HepG2 (cell line): Measurements from ENCODE around the gene ST8SIA4. TPM values are rescaled to one million over a fixed set of nuclear protein-coding genes. Genes with fewer than 3 reads are reported as not detected.

Experiments used
- ATAC-seq: fragments of 200-7000 bp; cut with Tn5 transposase; 3 replicates; pipeline ENCODE4 v1.9.1; 2020; ENCODE audit warnings: mild to moderate bottlenecking, moderate library complexity
- BruUV-seq: library from RNA; stranded (reverse); fragments of 400-500 nt; replicated peaks from 2 replicates; lab custom pipeline; 2021; lab: Mats Ljungman, UMichigan
- CTCF ChIA-PET: fragments of 300-600 bp; formaldehyde crosslinking; extraction: SDS; loops from one replicate; lab custom pipeline; 2021; ENCODE audit warnings: low total read pairs, inconsistent platforms, low intra/inter-chr PET ratio; lab: Yijun Ruan, JAX
- POLR2A ChIA-PET: fragments of 350-600 bp; sonication (Branson Sonifier 250); formaldehyde crosslinking; loops from one replicate; lab custom pipeline; 2020; ENCODE audit warnings: antibody characterized with exemption, inconsistent platforms; lab: Yijun Ruan, JAX
- DNase-seq: peaks from one replicate; pipeline ENCODE4 v3.0.0-alpha.2; 2015; ENCODE audit warnings: low spot score
- FAIRE-seq: peaks from 3 replicates; lab custom pipeline; 2011; peaks lifted over from hg19 to GRCh38; lab: Jason Lieb, UNC
- H2AFZ ChIP-seq: one replicate; pipeline ENCODE4 v1.6.1; 2011; ENCODE audit warnings: low read length, inconsistent platforms
- H3K27ac ChIP-seq: fragments of 300-600 bp; 3 replicates; pipeline ENCODE4 v1.8.0; 2011; ENCODE audit warnings: mixed run types, mild to moderate bottlenecking, mixed read lengths, low read length, inconsistent platforms; ENCODE audit not compliant: insufficient read depth; ENCODE audit errors: extremely low read length
- H3K27me3 ChIP-seq, 2 experiments: fragments of 200-600 bp in 1 of 2; 2 replicates in 1 of 2; 3 replicates in 1 of 2; pipeline versions ENCODE4 v1.6.0 to v1.8.0; 2011; ENCODE audit warnings: low read length in 2 of 2, mild to moderate bottlenecking in 2 of 2, moderate library complexity in 2 of 2, inconsistent platforms in 1 of 2; ENCODE audit not compliant: insufficient read depth in 2 of 2, control insufficient read depth in 1 of 2
- H3K36me3 ChIP-seq, 2 experiments: fragments of 200-600 bp in 1 of 2; replicated peaks in 1 of 2; 2 replicates in 1 of 2; 3 replicates in 1 of 2; pipeline versions ENCODE4 v1.5.1 to v1.8.0; 2011; ENCODE audit warnings: low read length in 2 of 2, inconsistent platforms in 1 of 2; ENCODE audit not compliant: insufficient read depth in 2 of 2, control insufficient read depth in 1 of 2
- H3K4me1 ChIP-seq: 2 replicates; pipeline ENCODE4 v1.5.1; 2012; ENCODE audit warnings: low read length, inconsistent platforms; ENCODE audit not compliant: insufficient read depth
- H3K4me2 ChIP-seq: 2 replicates; pipeline ENCODE4 v1.6.0; 2011; ENCODE audit warnings: low read depth, low read length, inconsistent platforms
- H3K4me3 ChIP-seq, 3 experiments: fragments of 200-600 bp in 1 of 3; sonication (generic), shearing (Covaris generic) in 1 of 3; replicated peaks in 1 of 3; 2 replicates each; pipeline ENCODE4 v1.5.1; 2011 to 2016; ENCODE audit warnings: low read length in 3 of 3, inconsistent platforms in 2 of 3, low read depth in 2 of 3, mild to moderate bottlenecking in 2 of 3, control low read depth in 1 of 3, mixed read lengths in 1 of 3; ENCODE audit not compliant: insufficient read depth in 1 of 3
- H3K79me2 ChIP-seq: one replicate; pipeline ENCODE4 v1.6.1; 2011; ENCODE audit warnings: low read length, inconsistent platforms; ENCODE audit not compliant: insufficient read depth
- H3K9ac ChIP-seq: 2 replicates; pipeline ENCODE4 v1.6.0; 2011; ENCODE audit warnings: mild to moderate bottlenecking, low read depth, low read length, inconsistent platforms; ENCODE audit not compliant: insufficient read depth
- H3K9me3 ChIP-seq: 2 replicates; pipeline ENCODE4 v1.5.1; 2012; ENCODE audit warnings: mild to moderate bottlenecking, low read length
- H4K20me1 ChIP-seq: 2 replicates; pipeline ENCODE4 v1.6.0; 2011; ENCODE audit warnings: inconsistent platforms, mild to moderate bottlenecking, low read length, moderate library complexity; ENCODE audit not compliant: insufficient read depth
- ATM ChIP-seq: fragments of 450-650 bp; IDR thresholded peaks from 2 replicates; pipeline ENCODE4 v1.7.1; 2017; ENCODE audit warnings: mild to moderate bottlenecking, borderline replicate concordance
- CC2D1A ChIP-seq: sonication (generic); formaldehyde crosslinking; IDR thresholded peaks from 2 replicates; pipeline ENCODE4 v1.8.1; 2023; ENCODE audit warnings: mild to moderate bottlenecking, missing genetic modification reagents
- CREM ChIP-seq, 2 experiments: sonication (generic) in 1 of 2; formaldehyde crosslinking in 1 of 2; IDR thresholded peaks; 2 replicates each; pipeline versions ENCODE4 v1.4.0 to v1.6.1; 2016 to 2020; ENCODE audit warnings: antibody characterized with exemption in 1 of 2, mild to moderate bottlenecking in 1 of 2, missing genetic modification reagents in 1 of 2
- HDAC6 ChIP-seq: fragments of 200-600 bp; sonication (generic); IDR thresholded peaks from 2 replicates; pipeline ENCODE4 v1.7.0; 2017; ENCODE audit warnings: mild to moderate bottlenecking, antibody characterized with exemption, low read length, low read depth
- MAF1 ChIP-seq: sonication (generic); formaldehyde crosslinking; IDR thresholded peaks from 2 replicates; pipeline ENCODE4 v1.5.0; 2020; ENCODE audit warnings: missing genetic modification reagents, borderline replicate concordance
- NFRKB ChIP-seq: fragments of 450-650 bp; IDR thresholded peaks from 2 replicates; pipeline ENCODE4 v1.6.1; 2017
- PRMT3 ChIP-seq: sonication (generic); formaldehyde crosslinking; IDR thresholded peaks from 2 replicates; pipeline ENCODE4 v1.8.1; 2022; ENCODE audit warnings: low read depth, mild to moderate bottlenecking, moderate library complexity, missing genetic modification reagents, borderline replicate concordance
- RORA ChIP-seq: sonication (generic); formaldehyde crosslinking; IDR thresholded peaks from 2 replicates; pipeline ENCODE4 v1.5.0; 2020; ENCODE audit warnings: mild to moderate bottlenecking, missing genetic modification reagents, moderate library complexity
- SETDB1 ChIP-seq: sonication (generic); formaldehyde crosslinking; IDR thresholded peaks from 2 replicates; pipeline ENCODE4 v1.5.1; 2020; ENCODE audit warnings: missing genetic modification reagents, mild to moderate bottlenecking, borderline replicate concordance
- SNAI1 ChIP-seq: sonication (generic); formaldehyde crosslinking; IDR thresholded peaks from 2 replicates; pipeline ENCODE4 v1.5.0; 2020; ENCODE audit warnings: mild to moderate bottlenecking, missing genetic modification reagents, borderline replicate concordance
- STAT5B ChIP-seq: sonication (generic); formaldehyde crosslinking; IDR thresholded peaks from 2 replicates; pipeline ENCODE4 v1.4.0; 2020; ENCODE audit warnings: missing genetic modification reagents
- ZC3H13 ChIP-seq: sonication (generic); formaldehyde crosslinking; IDR thresholded peaks from 2 replicates; pipeline ENCODE4 v1.8.1; 2023; ENCODE audit warnings: mild to moderate bottlenecking, missing genetic modification reagents, moderate library complexity
- ZMYM2 ChIP-seq: sonication (generic); formaldehyde crosslinking; IDR thresholded peaks from 2 replicates; pipeline ENCODE4 v1.8.0; 2022; ENCODE audit warnings: mild to moderate bottlenecking, missing genetic modification reagents
- ZNF121 ChIP-seq: sonication (generic); formaldehyde crosslinking; IDR thresholded peaks from 2 replicates; pipeline ENCODE4 v1.5.0; 2020; ENCODE audit warnings: mild to moderate bottlenecking, missing genetic modification reagents
- ZNF160 ChIP-seq: sonication (generic); formaldehyde crosslinking; IDR thresholded peaks from 2 replicates; pipeline ENCODE4 v1.8.0; 2022; ENCODE audit warnings: mild to moderate bottlenecking, inconsistent platforms, missing genetic modification reagents
- ZNF17 ChIP-seq: sonication (generic); formaldehyde crosslinking; IDR thresholded peaks from 2 replicates; pipeline ENCODE4 v1.5.0; 2020; ENCODE audit warnings: mild to moderate bottlenecking, missing genetic modification reagents
- ZNF234 ChIP-seq: sonication (generic); formaldehyde crosslinking; conservative IDR thresholded peaks from 2 replicates; pipeline ENCODE4 v1.5.1; 2020; ENCODE audit warnings: mild to moderate bottlenecking, missing genetic modification reagents
- ZNF317 ChIP-seq: sonication (generic); formaldehyde crosslinking; IDR thresholded peaks from 2 replicates; pipeline ENCODE4 v1.5.0; 2020; ENCODE audit warnings: mild to moderate bottlenecking, missing genetic modification reagents
- ZNF34 ChIP-seq: sonication (generic); formaldehyde crosslinking; IDR thresholded peaks from 2 replicates; pipeline ENCODE4 v1.4.0; 2020; ENCODE audit warnings: mild to moderate bottlenecking, missing genetic modification reagents, borderline replicate concordance
- ZNF713 ChIP-seq: sonication (generic); formaldehyde crosslinking; IDR thresholded peaks from 2 replicates; pipeline ENCODE4 v1.4.0; 2020; ENCODE audit warnings: mild to moderate bottlenecking, missing genetic modification reagents
- ZNF883 ChIP-seq: sonication (generic); formaldehyde crosslinking; IDR thresholded peaks from 2 replicates; pipeline ENCODE4 v1.5.1; 2020; ENCODE audit warnings: mild to moderate bottlenecking, missing genetic modification reagents; ENCODE audit errors: not compliant biosample characterization
- ZSCAN20 ChIP-seq: sonication (generic); formaldehyde crosslinking; IDR thresholded peaks from 2 replicates; pipeline ENCODE4 v1.4.0; 2020; ENCODE audit warnings: missing genetic modification reagents, mild to moderate bottlenecking, borderline replicate concordance
- WGBS: methylation state at CpG from one replicate; pipeline ENCODE4 v1.1.6; 2017; ENCODE audit warnings: low lambda C conversion rate; 5-methylcytosine and 5-hydroxymethylcytosine counted together
- in situ Hi-C: cut with HindIII; loops from 2 replicates; pipeline ENCODE4 v1.10.0; 2017; ENCODE audit warnings: low pct_unique_long_range_greater_than_20kb; ENCODE audit not compliant: extremely low pct_ligation_motif_present
- intact Hi-C: fragments of 100-400 bp; cut with micrococcal nuclease; formaldehyde crosslinking; loops from one replicate; pipeline ENCODE4 v1.10.0; 2022; ENCODE audit not compliant: unreplicated experiment
- polyA plus RNA-seq, 8 experiments: library from polyadenylated mRNA; depleted of rRNA in 3 of 8; stranded (reverse) in 7 of 8; unstranded in 1 of 8; fragments of >200 nt; fragmentation: Illumina TruSeq in 4 of 8; extraction: Trizol in 4 of 8; gene quantifications; 2 replicates each; pipeline versions ENCODE4 v1.2.1 to v1.2.3, GENCODE V29; 2011 to 2016; ENCODE audit warnings: low read depth in 4 of 8, missing spikeins in 1 of 8, mixed read lengths in 1 of 8; ENCODE audit not compliant: insufficient read depth in 1 of 8
- total RNA-seq, 5 experiments: library from RNA; depleted of rRNA; stranded (reverse); fragments of >200 nt; fragmentation: Illumina TruSeq; extraction: Trizol; gene quantifications; 2 replicates each; pipeline ENCODE4 v1.2.3, GENCODE V29; 2016; ENCODE audit warnings: low read depth in 1 of 5
- TF ChIP-seq, protein P1 (sequence below): sonication (generic); formaldehyde crosslinking; IDR thresholded peaks from 2 replicates; pipeline ENCODE4 v1.8.1; 2022; ENCODE audit warnings: low read depth, mild to moderate bottlenecking, missing genetic modification reagents

Gene ST8SIA4
- total and polyA plus RNA-seq, 2 of the 13 experiments (the other 11 are each of a cell fraction or from before 2014, with no cell fraction given), result not detected

- no peak for TF ChIP-seq ATM
- TF ChIP-seq ZMYM2, result no peak
- TF ChIP-seq ZNF234 (CRISPR knock-in tag), result no peak
- no peak for TF ChIP-seq ZNF34 (CRISPR knock-in tag)
- no peak for TF ChIP-seq HDAC6
- TF ChIP-seq RORA, result no peak
Observed at GRCh38 chr5:100818340-100818739, 84.7 kb downstream of the ST8SIA4 start (continued).

DNA sequence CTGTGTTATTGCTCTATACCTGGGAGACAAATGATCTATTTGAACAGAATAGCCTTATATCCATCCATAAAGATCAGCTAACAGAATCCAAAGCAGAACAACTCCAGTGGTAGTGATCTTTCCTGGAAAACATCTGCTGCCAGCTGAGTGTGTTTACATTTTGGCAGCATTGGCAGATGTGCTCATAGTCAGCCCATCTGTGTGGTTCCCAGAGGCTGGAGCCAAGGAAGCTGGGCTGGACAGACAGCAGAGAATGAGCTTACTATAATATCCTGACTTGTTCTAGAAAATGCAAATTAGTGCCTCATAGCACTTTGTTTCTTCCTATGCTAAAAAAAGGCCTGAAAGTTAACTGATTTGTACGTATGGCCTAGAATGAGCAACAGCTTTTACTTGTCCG lies 99.7 kb downstream of the ST8SIA4 start:
- 33% methylated on average over 2 of the region's 2 CpGs for WGBS

More for the DNA sequence above, 99.7 kb downstream of the ST8SIA4 start:
- intact Hi-C loops, result no loop called here
- POLR2A ChIA-PET, result no interaction called here
- Histone ChIP-seq H3K9ac (no peak overlapping the region), H3K27me3 (no peaks in the 10 kb centered on the region), H3K4me1 (no peaks in the 10 kb centered on the region), H3K79me2 (no peaks in the 10 kb centered on the region), H3K9me3 (no peaks in the 10 kb centered on the region)
- in situ Hi-C loops, result no loop called here
- ATAC-seq (no peak), DNase-seq (no peak)
- no peak for TF ChIP-seq CC2D1A
- no peak for TF ChIP-seq MAF1 (CRISPR knock-in tag)
- no peak for TF ChIP-seq PRMT3 (CRISPR knock-in tag)
- TF ChIP-seq ZNF317 (CRISPR knock-in tag), result no peak
- no peak for TF ChIP-seq SNAI1 (CRISPR knock-in tag)
- TF ChIP-seq ZNF121 (CRISPR knock-in tag), result no peak
- TF ChIP-seq ZNF160, result no peak
- TF ChIP-seq STAT5B (CRISPR knock-in tag), result no peak
- TF ChIP-seq, protein P1, sequence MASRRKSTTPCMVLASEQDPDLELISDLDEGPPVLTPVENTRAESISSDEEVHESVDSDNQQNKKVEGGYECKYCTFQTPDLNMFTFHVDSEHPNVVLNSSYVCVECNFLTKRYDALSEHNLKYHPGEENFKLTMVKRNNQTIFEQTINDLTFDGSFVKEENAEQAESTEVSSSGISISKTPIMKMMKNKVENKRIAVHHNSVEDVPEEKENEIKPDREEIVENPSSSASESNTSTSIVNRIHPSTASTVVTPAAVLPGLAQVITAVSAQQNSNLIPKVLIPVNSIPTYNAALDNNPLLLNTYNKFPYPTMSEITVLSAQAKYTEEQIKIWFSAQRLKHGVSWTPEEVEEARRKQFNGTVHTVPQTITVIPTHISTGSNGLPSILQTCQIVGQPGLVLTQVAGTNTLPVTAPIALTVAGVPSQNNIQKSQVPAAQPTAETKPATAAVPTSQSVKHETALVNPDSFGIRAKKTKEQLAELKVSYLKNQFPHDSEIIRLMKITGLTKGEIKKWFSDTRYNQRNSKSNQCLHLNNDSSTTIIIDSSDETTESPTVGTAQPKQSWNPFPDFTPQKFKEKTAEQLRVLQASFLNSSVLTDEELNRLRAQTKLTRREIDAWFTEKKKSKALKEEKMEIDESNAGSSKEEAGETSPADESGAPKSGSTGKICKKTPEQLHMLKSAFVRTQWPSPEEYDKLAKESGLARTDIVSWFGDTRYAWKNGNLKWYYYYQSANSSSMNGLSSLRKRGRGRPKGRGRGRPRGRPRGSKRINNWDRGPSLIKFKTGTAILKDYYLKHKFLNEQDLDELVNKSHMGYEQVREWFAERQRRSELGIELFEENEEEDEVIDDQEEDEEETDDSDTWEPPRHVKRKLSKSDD (CRISPR knock-in tag), result no peak
- no peak for TF ChIP-seq ZNF713
- TF ChIP-seq ZC3H13 (CRISPR knock-in tag), result no peak
- no peak for TF ChIP-seq ZNF883 (CRISPR knock-in tag)
- no peak for TF ChIP-seq CREM (IDR thresholded peaks at IDR 0.05)
- TF ChIP-seq CREM (CRISPR knock-in tag; IDR thresholded peaks at IDR 0.05), result no peak
- TF ChIP-seq SETDB1 (CRISPR knock-in tag), result no peak
- no peak for TF ChIP-seq ZSCAN20 (CRISPR knock-in tag)
- no peak for TF ChIP-seq ZNF17 (CRISPR knock-in tag)
- TF ChIP-seq NFRKB, result no peak
- TF ChIP-seq, all 625 proteins: peak for 0
- Histone ChIP-seq H2AFZ (no peak overlapping the region), H4K20me1 (no peaks in the 10 kb centered on the region), H3K4me3 (no peak overlapping the region), H3K27ac (no peak overlapping the region), H3K36me3 (no peaks in the 10 kb centered on the region), H3K4me2 (no peak overlapping the region)
- CTCF ChIA-PET, result no interaction called here
- no peak for FAIRE-seq
- BruUV-seq, result no TSS peak
